ENCODE measurements around the gene SETSIP. TPM values are rescaled to one million over a fixed set of nuclear protein-coding genes. Genes with fewer than 3 reads are reported as not detected.
"Not testable (repeated sequence)": the region's sequence is repeated elsewhere in the genome, so short reads cannot be mapped to it uniquely, and the experiment has no call there.

Gene SETSIP
- total RNA-seq, 1 experiment from 2014 or later: not detected

- no peak for DNase-seq
- Histone ChIP-seq H3K79me2 (ENCODE audit: low read depth) (peaks cover 4% of the 10 kb centered on the region), H3K9me2 (ENCODE audit: insufficient read depth) (no peaks in the 10 kb centered on the region), H3K27me3 (ENCODE audit: insufficient read depth, low read depth) (no peaks in the 10 kb centered on the region), H3K9me3 (ENCODE audit: insufficient read depth, low read depth) (no peaks in the 10 kb centered on the region), H3K4me1 (replicated peaks; ENCODE audit: insufficient read depth) (peaks cover 8% of the 10 kb centered on the region), H4K20me1 (ENCODE audit: insufficient read depth) (no peaks in the 10 kb centered on the region), H3F3A (ENCODE audit: insufficient read depth, low read depth) (peaks cover 3% of the 10 kb centered on the region; the same call in 1 of the 2 replicates), H3K36me3 (ENCODE audit: low read depth) (no peaks in the 10 kb centered on the region), H3K4me2 (no peak overlapping the region), H3K27ac (no peak overlapping the region), H3K4me3 (no peak overlapping the region), H2AFZ (no peak overlapping the region)
- no TSS peak for BruUV-seq (replicated peaks)
- ChIA-PET CTCF (no interaction called here), POLR2A (ENCODE audit: unreplicated experiment) (interaction anchor here (0.6 kb wide), 1 partner anchor 412 kb away, joined by 4 read pairs; no protein-coding TSS in a partner anchor)
- intact Hi-C loops (cut with micrococcal nuclease; ENCODE audit: unreplicated experiment): no loop called here
- TF ChIP-seq EZH2 (IDR thresholded peaks at IDR 0.05; ENCODE audit: low read depth) (no peak), CTCF (conservative IDR thresholded peaks at IDR 0.05) (no peak)
Observed at GRCh38 chr1:92076363-92076762, 1.2 kb upstream of the SETSIP start.

- H3K4me1 ChIP-seq (replicated peaks; ENCODE audit: insufficient read depth); H3K9me2 ChIP-seq (ENCODE audit: insufficient read depth); intact Hi-C loops (cut with micrococcal nuclease; ENCODE audit: unreplicated experiment); H4K20me1 ChIP-seq (ENCODE audit: insufficient read depth); H3K36me3 ChIP-seq (ENCODE audit: low read depth); BruUV-seq (replicated peaks); H3K27ac ChIP-seq; H3K27me3 ChIP-seq (ENCODE audit: insufficient read depth, low read depth); H3K4me3 ChIP-seq; H3F3A ChIP-seq (ENCODE audit: insufficient read depth, low read depth); H3K9me3 ChIP-seq (ENCODE audit: insufficient read depth, low read depth); H3K4me2 ChIP-seq; H2AFZ ChIP-seq; POLR2A ChIA-PET (ENCODE audit: unreplicated experiment); CTCF ChIA-PET; DNase-seq; H3K79me2 ChIP-seq (ENCODE audit: low read depth): not testable (repeated sequence)
Observed at GRCh38 chr1:92074446-92074845, 765 bp downstream of the SETSIP start.

GRCh38 chr1:92070892-92071291, 4.3 kb downstream of the SETSIP start:
- Histone ChIP-seq H3K4me1 (replicated peaks; ENCODE audit: insufficient read depth) (no peaks in the 10 kb centered on the region), H3K4me3 (no peak overlapping the region), H4K20me1 (ENCODE audit: insufficient read depth) (no peaks in the 10 kb centered on the region), H3K27ac (no peak overlapping the region), H3K36me3 (ENCODE audit: low read depth) (no peaks in the 10 kb centered on the region), H3F3A (ENCODE audit: insufficient read depth, low read depth) (no peaks in the 10 kb centered on the region), H3K4me2 (no peak overlapping the region), H2AFZ (no peak overlapping the region), H3K9me3 (ENCODE audit: insufficient read depth, low read depth) (no peaks in the 10 kb centered on the region), H3K79me2 (ENCODE audit: low read depth) (no peaks in the 10 kb centered on the region), H3K27me3 (ENCODE audit: insufficient read depth, low read depth) (no peaks in the 10 kb centered on the region), H3K9me2 (ENCODE audit: insufficient read depth) (no peaks in the 10 kb centered on the region)
- POLR2A ChIA-PET (ENCODE audit: unreplicated experiment): no interaction called here
- no peak for DNase-seq
- no TSS peak for BruUV-seq (replicated peaks)
- intact Hi-C loops (cut with micrococcal nuclease; ENCODE audit: unreplicated experiment): no loop called here
- CTCF ChIA-PET: no interaction called here
- no peak for TF ChIP-seq CTCF (conservative IDR thresholded peaks at IDR 0.05)
- no peak for TF ChIP-seq EZH2 (IDR thresholded peaks at IDR 0.05; ENCODE audit: low read depth)

- CTCF ChIA-PET: no interaction called here
- TF ChIP-seq CTCF (conservative IDR thresholded peaks at IDR 0.05): no peak
- no peak for TF ChIP-seq EZH2 (IDR thresholded peaks at IDR 0.05; ENCODE audit: low read depth)
Observed at GRCh38 chr1:92066321-92066720, 8.9 kb downstream of the SETSIP start.

More at GRCh38 chr1:92066321-92066720, 8.9 kb downstream of the SETSIP start:
- H3K4me3 ChIP-seq: no peak overlapping the region
- intact Hi-C loops (cut with micrococcal nuclease; ENCODE audit: unreplicated experiment): no loop called here
- no peaks in the 10 kb centered on the region for H4K20me1 ChIP-seq (ENCODE audit: insufficient read depth)
- H3K36me3 ChIP-seq (ENCODE audit: low read depth): no peaks in the 10 kb centered on the region
- BruUV-seq (replicated peaks): no TSS peak
- no peak for DNase-seq
- no peaks in the 10 kb centered on the region for H3K4me1 ChIP-seq (replicated peaks; ENCODE audit: insufficient read depth)
- 0 out of 2 replicates have a peak, but pooled peaks cover 5% of the 10 kb centered on the region for H3F3A ChIP-seq (ENCODE audit: insufficient read depth, low read depth)
- no peak overlapping the region for H2AFZ ChIP-seq
- no peak overlapping the region for H3K27ac ChIP-seq
- H3K9me3 ChIP-seq (ENCODE audit: insufficient read depth, low read depth): no peaks in the 10 kb centered on the region
- H3K27me3 ChIP-seq (ENCODE audit: insufficient read depth, low read depth): no peaks in the 10 kb centered on the region
- H3K4me2 ChIP-seq: no peak overlapping the region
- POLR2A ChIA-PET (ENCODE audit: unreplicated experiment): no interaction called here
- no peaks in the 10 kb centered on the region for H3K79me2 ChIP-seq (ENCODE audit: low read depth)
- no peaks in the 10 kb centered on the region for H3K9me2 ChIP-seq (ENCODE audit: insufficient read depth)

Measured in PC-9 (cell line).